ENCODE data around the gene IQCC. TPM values are rescaled to one million over a fixed set of nuclear protein-coding genes. Genes with fewer than 3 reads are reported as not detected.
A peak's percentile ranks its signal among the peaks of the same experiment; 100 is the strongest.

IQCC gene
- total RNA-seq, 1 experiment from 2014 or later, result 4.0 TPM

DNA sequence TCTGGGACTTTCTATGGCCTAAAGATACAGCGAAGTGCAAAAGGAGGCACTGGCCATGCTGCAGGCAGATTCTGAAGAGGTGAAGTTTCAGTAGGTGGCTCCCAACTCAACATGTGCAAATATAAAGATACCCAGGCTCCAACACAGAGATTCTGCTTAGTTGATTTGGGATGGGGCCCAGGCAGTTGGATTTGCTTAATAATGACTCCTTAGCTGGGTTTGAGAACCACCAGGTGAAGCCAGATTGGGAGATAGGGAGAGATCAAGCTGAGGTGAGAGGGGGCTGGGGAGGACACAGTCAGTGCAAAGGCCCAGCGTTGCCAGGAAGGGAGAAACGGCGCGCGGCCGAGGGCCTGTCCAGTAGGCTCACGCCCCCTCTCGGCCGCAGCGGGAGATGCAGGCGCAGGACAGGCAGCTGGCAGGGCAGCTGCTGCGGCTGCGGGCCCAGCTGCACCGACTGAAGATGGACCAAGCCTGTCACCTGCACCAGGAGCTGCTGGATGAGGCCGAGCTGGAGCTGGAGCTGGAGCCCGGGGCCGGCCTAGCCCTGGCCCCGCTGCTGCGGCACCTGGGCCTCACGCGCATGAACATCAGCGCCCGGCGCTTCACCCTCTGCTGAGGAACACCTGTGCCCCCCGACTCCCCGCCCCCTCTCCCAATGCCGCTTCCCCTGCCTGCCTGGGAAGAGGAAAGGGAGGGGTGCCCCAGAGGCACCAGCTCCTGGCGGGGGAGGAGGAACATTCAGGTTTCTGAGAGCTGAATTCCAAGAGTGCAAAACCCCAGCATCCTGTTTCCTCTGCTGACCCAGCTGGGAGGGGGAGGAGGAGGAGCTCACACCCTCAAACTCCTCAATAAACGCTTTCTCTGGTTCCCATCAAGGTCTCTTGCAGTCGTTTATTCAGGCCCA lies 42.8 kb downstream of the IQCC start:
- in situ Hi-C loops (cut with HindIII; ENCODE audit: low sequenced_read_pairs), result no loop called here

DNA sequence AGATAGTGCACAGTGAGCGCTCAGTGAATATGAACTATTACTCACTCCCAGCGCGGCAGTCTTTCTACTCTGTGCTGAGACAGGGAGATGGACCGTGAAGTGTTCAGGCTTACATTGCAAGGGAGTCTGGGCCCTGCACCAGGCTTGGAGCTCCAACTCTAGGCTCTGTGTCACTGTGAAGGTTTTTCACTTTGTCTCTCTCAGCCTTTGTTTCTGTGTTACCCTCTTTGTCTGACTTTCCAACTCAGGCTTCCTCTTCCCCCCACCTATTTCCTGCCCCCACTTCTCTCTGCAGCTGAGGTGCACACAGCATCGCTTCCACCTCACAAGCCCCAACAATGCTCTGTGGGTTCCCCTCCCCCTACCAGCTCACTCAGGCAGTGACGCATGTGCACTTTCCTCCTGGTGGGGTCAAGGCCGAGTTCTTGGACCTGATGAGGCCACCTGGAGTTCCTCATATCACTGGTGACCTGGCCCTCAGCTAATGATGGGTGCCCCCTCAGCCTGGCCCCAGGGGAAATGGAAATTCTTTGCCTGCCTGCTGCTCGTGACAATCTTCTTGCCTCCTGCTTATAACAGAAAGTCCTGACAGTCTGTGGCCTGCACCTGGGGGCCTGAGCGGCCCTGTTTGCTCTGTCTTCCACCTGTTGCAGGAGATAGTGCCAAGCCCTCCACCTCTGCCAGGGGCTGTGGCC lies 44.5 kb downstream of the IQCC start:
- in situ Hi-C loops (cut with HindIII; ENCODE audit: low sequenced_read_pairs), result no loop called here

More for the DNA sequence above, 42.8 kb downstream of the IQCC start:
- peak; percentile 26 for DNase-seq (ENCODE audit: low spot score)

DNA sequence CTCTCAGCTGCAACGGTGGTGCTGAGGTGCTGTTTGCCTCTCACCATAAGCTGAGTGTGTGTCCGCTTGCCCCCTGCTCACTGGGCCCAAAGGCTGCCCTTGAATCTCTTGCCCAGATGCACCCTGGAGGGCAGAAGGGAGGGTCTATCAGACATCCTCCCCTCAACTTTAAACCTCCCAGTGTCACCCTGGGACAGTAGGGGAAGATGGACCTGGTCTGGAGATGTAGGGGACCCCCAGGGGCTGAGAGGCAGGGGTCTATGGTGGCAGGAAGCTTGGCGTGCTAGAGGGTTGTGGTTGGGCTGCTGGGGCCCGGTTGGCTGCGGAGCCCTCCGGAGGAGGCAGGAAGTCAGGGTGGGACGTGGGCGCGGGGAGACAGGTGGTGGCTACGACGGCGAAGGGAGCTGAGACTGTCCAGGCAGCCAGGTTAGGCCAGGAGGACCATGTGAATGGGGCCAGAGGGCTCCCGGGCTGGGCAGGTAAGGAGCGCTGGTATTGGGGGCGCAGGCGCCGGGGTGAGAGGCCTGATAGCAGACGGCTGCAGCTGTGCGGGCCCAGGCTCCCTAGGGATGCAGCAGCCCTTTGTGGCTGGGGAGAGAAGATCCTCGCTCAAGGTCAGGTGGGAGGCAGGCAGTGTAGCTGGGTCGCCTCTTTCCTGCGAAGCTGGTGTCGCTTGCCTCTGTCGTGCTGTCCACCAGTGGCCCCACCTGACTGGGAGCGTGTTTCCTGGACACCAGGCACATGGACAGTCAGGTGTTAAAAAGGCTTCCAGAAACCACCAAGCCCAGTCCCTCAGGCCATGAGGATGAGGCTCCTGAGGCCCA lies 45.6 kb downstream of the IQCC start, which contains the start of gene LCK:
Gene LCK (plus strand): TSS at position 373 of the 824 bp plus-strand sequence. CDS start 23,065 bp downstream, outside the sequence.
- in situ Hi-C loops (cut with HindIII; ENCODE audit: low sequenced_read_pairs), result no loop called here
- no peak for DNase-seq (ENCODE audit: low spot score)

More for the DNA sequence above, 44.5 kb downstream of the IQCC start:
- DNase-seq (ENCODE audit: low spot score), result no peak

DNA sequence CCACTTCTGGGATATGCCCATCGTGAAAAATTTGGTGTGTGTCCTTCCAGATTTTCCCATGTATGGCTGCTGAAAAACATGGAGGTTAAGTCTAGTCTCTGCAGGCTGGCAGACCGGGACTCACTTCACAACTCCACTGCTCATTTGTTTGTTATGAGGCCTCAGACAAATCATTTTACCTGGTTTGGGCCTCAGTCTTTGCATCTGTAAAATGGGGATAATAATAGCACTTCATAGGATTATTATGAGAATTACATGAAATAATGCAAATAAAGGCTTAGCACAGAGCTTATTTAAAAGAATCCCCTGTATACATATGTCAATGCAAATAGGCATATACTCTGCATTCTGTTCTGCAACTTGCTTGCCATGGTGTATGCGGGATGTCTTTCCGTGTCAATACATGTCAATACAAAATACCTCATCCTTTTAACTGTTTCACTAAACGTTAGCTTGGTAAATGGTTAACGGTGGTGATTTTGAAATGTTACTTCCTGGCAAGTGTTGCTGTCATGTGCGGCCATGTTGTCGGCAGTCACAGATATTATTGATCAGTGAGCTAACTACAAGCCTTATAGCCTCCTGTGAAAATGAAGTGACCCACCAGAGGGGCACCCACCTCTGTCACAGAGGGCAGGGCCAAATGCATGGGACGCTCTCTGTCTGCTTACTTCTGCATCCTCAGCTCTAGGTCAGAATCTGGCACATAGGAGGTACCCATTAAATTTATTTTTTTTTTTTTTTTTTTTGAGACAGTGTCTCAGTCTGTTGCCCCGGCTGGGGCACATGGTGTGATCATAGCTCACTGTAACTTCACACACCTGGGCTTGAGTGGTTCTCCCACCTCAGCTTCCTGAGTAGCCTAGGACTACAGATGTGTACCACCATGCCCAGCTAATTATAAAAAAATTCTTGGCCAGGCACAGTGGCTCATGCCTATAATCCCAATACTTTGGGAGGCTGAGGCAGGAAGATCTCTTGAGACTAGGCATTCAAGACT lies 49.9 kb downstream of the IQCC start:
- no peak for DNase-seq (ENCODE audit: low spot score)
- in situ Hi-C loops (cut with HindIII; ENCODE audit: low sequenced_read_pairs), result no loop called here

DNA sequence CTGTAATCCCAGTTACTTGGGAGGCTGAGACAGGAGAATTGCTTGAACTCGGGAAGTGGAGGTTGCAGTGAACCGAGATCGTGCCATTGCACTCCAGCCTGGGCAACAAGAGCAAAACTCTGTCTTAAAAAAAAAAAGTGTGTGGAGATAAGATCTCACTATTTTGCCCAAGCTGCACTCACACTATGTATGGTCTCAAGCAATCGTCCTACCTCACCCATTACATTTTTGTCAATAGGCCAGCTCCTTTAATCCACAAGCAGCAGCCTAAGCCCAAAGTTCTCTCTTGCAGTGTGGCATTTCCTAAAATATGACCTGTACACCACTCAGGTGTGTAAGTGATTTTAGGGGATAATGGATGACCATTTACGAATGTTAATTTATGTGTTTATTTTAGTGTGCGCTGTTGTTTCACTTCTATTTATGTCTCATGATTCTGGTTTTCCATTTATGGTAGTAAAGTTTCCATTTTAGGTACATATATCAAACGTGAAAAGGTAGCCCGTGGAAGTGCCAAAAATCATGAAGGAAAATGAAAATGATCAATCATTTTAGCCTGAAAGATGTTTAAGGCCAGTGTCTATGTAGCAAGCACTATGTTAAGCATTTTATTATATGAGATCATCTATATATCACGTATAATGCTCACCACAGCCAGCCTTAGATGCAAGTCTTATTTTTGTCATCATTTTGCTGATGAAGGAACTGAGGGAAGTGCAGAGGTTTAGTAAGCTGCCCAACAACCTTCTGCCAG lies 51.2 kb downstream of the IQCC start:
- in situ Hi-C loops (cut with HindIII; ENCODE audit: low sequenced_read_pairs), result no loop called here
- DNase-seq (ENCODE audit: low spot score), result no peak

DNA sequence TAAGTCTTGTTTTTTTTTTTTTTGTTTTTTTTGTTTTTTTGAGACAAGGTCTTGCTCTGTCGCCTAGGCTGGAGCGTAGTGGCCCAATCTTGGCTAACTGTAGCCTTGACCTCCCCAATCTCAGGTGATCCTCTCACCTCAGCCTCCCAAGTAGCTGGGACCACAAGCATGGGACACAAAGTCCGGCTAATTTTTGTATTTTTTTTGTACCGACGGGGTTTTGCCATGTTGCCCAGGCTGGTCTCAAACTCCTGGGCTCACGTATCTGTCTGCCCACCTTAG lies 51.7 kb downstream of the IQCC start:
- DNase-seq (ENCODE audit: low spot score), result no peak
- in situ Hi-C loops (cut with HindIII; ENCODE audit: low sequenced_read_pairs), result no loop called here

Other genes with a start within 250 kb of the IQCC start
- 167 and 200 TPM in 2 replicates for gene KHDRBS1, start 191.8 kb upstream of the IQCC start, total RNA-seq (2014; rRNA removed; shearing (Covaris generic))
- gene TMEM39B, start 132.7 kb upstream of the IQCC start, total RNA-seq (2014; rRNA removed; shearing (Covaris generic)), result 10.3 and 19.0 TPM in 2 replicates
- gene KPNA6, start 97.6 kb upstream of the IQCC start, total RNA-seq (2014; rRNA removed; shearing (Covaris generic)), result 30.8 and 36.0 TPM in 2 replicates
- 52.9 and 72.8 TPM in 2 replicates for gene TXLNA, start 26.0 kb upstream of the IQCC start, total RNA-seq (2014; rRNA removed; shearing (Covaris generic))
- gene CCDC28B, start 5.1 kb upstream of the IQCC start, total RNA-seq (2014; rRNA removed; shearing (Covaris generic)), result 24.4 and 30.9 TPM in 2 replicates
- gene DCDC2B, start 3.4 kb downstream of the IQCC start, total RNA-seq (2014; rRNA removed; shearing (Covaris generic)), result not detected in 2 replicates
- 11.8 and 17.0 TPM in 2 replicates for gene TMEM234, start 16.7 kb downstream of the IQCC start, total RNA-seq (2014; rRNA removed; shearing (Covaris generic))
- gene EIF3I, start 16.7 kb downstream of the IQCC start, total RNA-seq (2014; rRNA removed; shearing (Covaris generic)), result 451 and 486 TPM in 2 replicates
- not detected in 2 replicates for gene FAM167B, start 41.6 kb downstream of the IQCC start, total RNA-seq (2014; rRNA removed; shearing (Covaris generic))
- gene LCK, start 45.6 kb downstream of the IQCC start, total RNA-seq (2014; rRNA removed; shearing (Covaris generic)), result not detected in 2 replicates
- 191 and 286 TPM in 2 replicates for gene HDAC1, start 86.4 kb downstream of the IQCC start, total RNA-seq (2014; rRNA removed; shearing (Covaris generic))
- 89.6 and 132 TPM in 2 replicates for gene MARCKSL1, start 130.6 kb downstream of the IQCC start, total RNA-seq (2014; rRNA removed; shearing (Covaris generic))
- 0.20 and 0.31 TPM in 2 replicates for gene FAM229A, start 156.8 kb downstream of the IQCC start, total RNA-seq (2014; rRNA removed; shearing (Covaris generic))
- 0.20 TPM in 1 of 2 replicates, not detected in the other for gene TSSK3, start 156.9 kb downstream of the IQCC start, total RNA-seq (2014; rRNA removed; shearing (Covaris generic))
- gene BSDC1, start 188.8 kb downstream of the IQCC start, total RNA-seq (2014; rRNA removed; shearing (Covaris generic)), result 40.7 and 47.3 TPM in 2 replicates